Gastrocnemius medialis (tissue), 4 donors: ENCODE measurements around the gene MRAP2. TPM values are rescaled to one million over a fixed set of nuclear protein-coding genes. Genes with fewer than 3 reads are reported as not detected.

Source experiments
- ATAC-seq, 2 donors: fragments of 150-250 bp; one replicate each; pipeline ENCODE4 v1.9.1; 2016
- DNase-seq, 2 donors: peaks; one replicate each; pipeline ENCODE4 v3.0.0-alpha.2; 2019
- H3K27ac ChIP-seq, 4 donors: fragments of 200-600 bp; sonication (generic); 1 replicate in 1 of 4; 2 replicates in 3 of 4; pipeline ENCODE4 v1.5.1; 2016 to 2018; ENCODE audit warnings: mild to moderate bottlenecking in 2 of 4, moderate library complexity in 1 of 4
- H3K27me3 ChIP-seq, 3 donors: fragments of 200-600 bp; sonication (generic) in 2 of 3; 1 replicate in 1 of 3; 2 replicates in 2 of 3; pipeline versions ENCODE4 v1.5.1 to v1.6.0; 2016 to 2019; ENCODE audit warnings: mild to moderate bottlenecking in 1 of 3, moderate library complexity in 1 of 3
- H3K36me3 ChIP-seq, 2 donors: fragments of 200-600 bp; sonication (generic) in 1 of 2; one replicate each; pipeline ENCODE4 v1.5.1; 2017 to 2018
- H3K4me1 ChIP-seq, 2 donors: fragments of 200-600 bp; sonication (generic) in 1 of 2; one replicate each; pipeline ENCODE4 v1.5.1; 2016 to 2017; ENCODE audit warnings: mild to moderate bottlenecking in 2 of 2
- H3K4me3 ChIP-seq, 4 donors: fragments of 200-600 bp; sonication (generic) in 3 of 4; 1 replicate in 1 of 4; 2 replicates in 3 of 4; pipeline ENCODE4 v1.5.1; 2016 to 2019; ENCODE audit warnings: mild to moderate bottlenecking in 2 of 4
- H3K9me3 ChIP-seq, 3 donors: fragments of 200-600 bp; sonication (generic) in 2 of 3; 1 replicate in 1 of 3; 2 replicates in 2 of 3; pipeline ENCODE4 v1.5.1; 2016 to 2019
- POLR2A ChIP-seq, 2 donors: fragments of 450-650 bp; IDR thresholded peaks; one replicate each; pipeline ENCODE4 v1.6.1; 2017; ENCODE audit warnings: antibody characterized with exemption in 2 of 2, mild to moderate bottlenecking in 2 of 2, moderate library complexity in 2 of 2
- in situ Hi-C, 4 donors: fragments of 200-750 bp; cut with MboI; loops; one replicate each; pipeline versions ENCODE4 v1.15.0 to v1.8.0; 2017; ENCODE audit warnings: low sequenced_read_pairs in 4 of 4
- intact Hi-C: fragments of 100-400 bp; cut with DNase I; formaldehyde crosslinking; loops from one replicate; pipeline ENCODE4 v1.15.1; 2023; ENCODE audit warnings: low total_unique reads
- total RNA-seq, 4 donors: library from RNA; depleted of rRNA; stranded (reverse); fragments of >200 nt; gene quantifications; one replicate each; pipeline versions ENCODE4 v1.1.0 to v1.2.3, GENCODE V29; 2016
- TF ChIP-seq, protein P1 (sequence below), 5 experiments: fragments of 450-650 bp in 3 of 5; fragments of 200-600 bp in 2 of 5; sonication (generic) in 2 of 5; IDR thresholded peaks in 4 of 5; conservative IDR thresholded peaks in 1 of 5; 1 replicate in 4 of 5; 2 replicates in 1 of 5; pipeline ENCODE4 v1.5.1; 2016 to 2019; ENCODE audit warnings: antibody characterized with exemption in 5 of 5, mild to moderate bottlenecking in 3 of 5, moderate library complexity in 3 of 5

Gene MRAP2
- total RNA-seq, 4 donors from 2014 or later = 0.29 TPM; not detected in 3

DNA sequence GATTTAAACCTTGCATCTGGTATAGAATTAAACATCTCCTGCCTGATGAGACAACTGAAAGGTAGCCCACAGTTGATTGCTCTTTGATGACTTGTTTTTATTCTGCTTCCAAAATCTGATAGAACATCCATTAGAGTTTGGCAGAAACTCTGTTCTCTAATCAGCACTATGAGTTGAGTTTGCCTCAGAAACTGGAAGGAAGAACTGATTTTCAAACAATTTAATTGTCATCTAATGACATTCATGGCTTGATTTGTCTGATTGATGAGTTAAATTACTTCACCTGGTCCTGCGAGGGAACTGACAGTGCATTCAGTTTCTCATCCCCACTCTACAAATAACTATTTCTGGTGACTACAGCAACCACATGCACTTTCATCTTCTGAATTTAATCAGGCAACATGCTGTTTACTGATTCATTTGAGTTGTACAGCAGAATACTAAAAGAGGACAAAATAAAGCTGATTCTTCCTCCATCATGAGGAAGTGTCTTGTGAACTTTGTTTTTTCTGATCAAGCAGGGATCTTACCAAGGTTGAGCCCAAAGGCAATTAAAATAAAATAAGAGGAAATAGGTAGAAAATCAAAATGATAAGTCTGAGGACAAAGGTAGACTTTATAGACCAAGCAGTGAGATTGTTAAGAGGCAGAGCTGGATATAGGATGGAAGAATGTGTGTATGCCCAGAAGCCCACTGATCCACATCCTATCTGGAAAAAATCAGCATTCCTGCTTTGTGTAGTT, 15.7 kb upstream of the MRAP2 start:
- H3K4me1 ChIP-seq = no peaks in the 10 kb centered on the region
- no peak for TF ChIP-seq POLR2A (IDR thresholded peaks at IDR 0.05)
- TF ChIP-seq, protein P1, sequence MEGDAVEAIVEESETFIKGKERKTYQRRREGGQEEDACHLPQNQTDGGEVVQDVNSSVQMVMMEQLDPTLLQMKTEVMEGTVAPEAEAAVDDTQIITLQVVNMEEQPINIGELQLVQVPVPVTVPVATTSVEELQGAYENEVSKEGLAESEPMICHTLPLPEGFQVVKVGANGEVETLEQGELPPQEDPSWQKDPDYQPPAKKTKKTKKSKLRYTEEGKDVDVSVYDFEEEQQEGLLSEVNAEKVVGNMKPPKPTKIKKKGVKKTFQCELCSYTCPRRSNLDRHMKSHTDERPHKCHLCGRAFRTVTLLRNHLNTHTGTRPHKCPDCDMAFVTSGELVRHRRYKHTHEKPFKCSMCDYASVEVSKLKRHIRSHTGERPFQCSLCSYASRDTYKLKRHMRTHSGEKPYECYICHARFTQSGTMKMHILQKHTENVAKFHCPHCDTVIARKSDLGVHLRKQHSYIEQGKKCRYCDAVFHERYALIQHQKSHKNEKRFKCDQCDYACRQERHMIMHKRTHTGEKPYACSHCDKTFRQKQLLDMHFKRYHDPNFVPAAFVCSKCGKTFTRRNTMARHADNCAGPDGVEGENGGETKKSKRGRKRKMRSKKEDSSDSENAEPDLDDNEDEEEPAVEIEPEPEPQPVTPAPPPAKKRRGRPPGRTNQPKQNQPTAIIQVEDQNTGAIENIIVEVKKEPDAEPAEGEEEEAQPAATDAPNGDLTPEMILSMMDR (IDR thresholded peaks at IDR 0.05 in 4 of 5, conservative IDR thresholded peaks at IDR 0.05 in 1 of 5) = no peak
- no peak overlapping the region for H3K4me3 ChIP-seq
- H3K36me3 ChIP-seq = no peaks in the 10 kb centered on the region
- peaks cover 0 to 2% (median 0%) of the 10 kb centered on the region in 3 donors for H3K27me3 ChIP-seq
- H3K9me3 ChIP-seq = no peaks in the 10 kb centered on the region
- no peak for DNase-seq
- ATAC-seq = no peak
- in situ Hi-C loops = no loop called here
- H3K27ac ChIP-seq = no peak overlapping the region
- intact Hi-C loops = loop anchor here (10.0 kb wide), 1 partner anchor 467 kb away; no protein-coding TSS in a partner anchor

- peaks cover 0 to 2% (median 0%) of the 10 kb centered on the region in 3 donors for H3K27me3 ChIP-seq
- DNase-seq = no peak
- ATAC-seq = no peak
- no peak overlapping the region for H3K27ac ChIP-seq
- H3K36me3 ChIP-seq = no peaks in the 10 kb centered on the region
- H3K9me3 ChIP-seq = no peaks in the 10 kb centered on the region
- H3K4me3 ChIP-seq = no peak overlapping the region
- TF ChIP-seq, protein P1 (IDR thresholded peaks at IDR 0.05 in 4 of 5, conservative IDR thresholded peaks at IDR 0.05 in 1 of 5) = no peak
- no peak for TF ChIP-seq POLR2A (IDR thresholded peaks at IDR 0.05)
- in situ Hi-C loops (no loop called here), intact Hi-C loops (loop anchor here (10.0 kb wide), 1 partner anchor 466 kb away; no protein-coding TSS in a partner anchor)
- no peaks in the 10 kb centered on the region for H3K4me1 ChIP-seq
Observed at GRCh38 chr6:84018453-84019061, 15.0 kb upstream of the MRAP2 start.

DNA sequence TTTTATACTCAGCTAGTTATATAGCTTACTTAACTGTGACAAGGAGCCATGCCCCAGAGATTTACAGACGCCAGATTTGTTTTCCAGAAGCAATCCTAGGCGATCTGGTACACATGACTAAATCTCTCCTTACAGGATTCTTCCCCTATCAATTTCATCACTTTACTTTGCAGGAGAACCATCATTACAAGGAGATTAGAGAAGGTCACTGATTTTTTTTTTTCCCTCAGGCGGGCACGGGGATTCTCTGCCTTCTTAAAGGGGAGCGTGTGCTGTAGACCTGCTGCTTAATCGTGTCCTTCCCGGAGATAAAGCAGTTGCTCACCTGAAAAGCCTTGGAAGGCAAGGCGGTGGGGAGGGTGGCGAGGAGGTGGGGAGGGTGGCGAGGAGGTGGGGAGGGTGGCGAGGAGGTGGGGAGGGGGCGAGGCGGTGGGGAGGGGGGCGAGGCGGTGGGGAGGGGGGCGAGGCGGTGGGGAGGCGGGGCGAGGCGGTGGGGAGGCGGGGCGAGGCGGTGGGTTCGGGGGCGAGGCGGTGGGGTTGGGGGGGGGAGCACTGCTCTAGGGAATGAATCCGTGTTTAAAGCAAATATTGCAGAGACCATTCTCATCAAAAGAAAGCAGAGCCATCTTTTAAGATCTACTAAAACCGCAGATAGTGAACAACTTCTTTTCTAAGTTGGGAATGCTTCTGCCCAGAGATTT, 14.3 kb upstream of the MRAP2 start:
- no peak overlapping the region for H3K27ac ChIP-seq
- intact Hi-C loops (loop anchor here (10.0 kb wide), 1 partner anchor 466 kb away; no protein-coding TSS in a partner anchor), in situ Hi-C loops (no loop called here)
- no peaks in the 10 kb centered on the region for H3K36me3 ChIP-seq
- DNase-seq (no peak), ATAC-seq (no peak)
- no peaks in the 10 kb centered on the region for H3K4me1 ChIP-seq
- TF ChIP-seq, protein P1 (IDR thresholded peaks at IDR 0.05 in 4 of 5, conservative IDR thresholded peaks at IDR 0.05 in 1 of 5) = no peak
- no peak for TF ChIP-seq POLR2A (IDR thresholded peaks at IDR 0.05)
- H3K27me3 ChIP-seq = peaks cover 0 to 2% (median 0%) of the 10 kb centered on the region in 3 donors
- H3K4me3 ChIP-seq = no peak overlapping the region
- no peaks in the 10 kb centered on the region for H3K9me3 ChIP-seq

- ATAC-seq = no peak
- intact Hi-C loops (loop anchor here (10.0 kb wide), 1 partner anchor 465 kb away; no protein-coding TSS in a partner anchor), in situ Hi-C loops (no loop called here)
- TF ChIP-seq POLR2A (IDR thresholded peaks at IDR 0.05) = no peak
- TF ChIP-seq, protein P1 (IDR thresholded peaks at IDR 0.05 in 4 of 5, conservative IDR thresholded peaks at IDR 0.05 in 1 of 5) = no peak
- no peak for DNase-seq
- no peak overlapping the region for H3K4me3 ChIP-seq
- H3K4me1 ChIP-seq = no peaks in the 10 kb centered on the region
- H3K27me3 ChIP-seq = peaks cover 0 to 2% (median 0%) of the 10 kb centered on the region in 3 donors
- no peak overlapping the region for H3K27ac ChIP-seq
- no peaks in the 10 kb centered on the region for H3K9me3 ChIP-seq
- H3K36me3 ChIP-seq = no peaks in the 10 kb centered on the region
Observed at GRCh38 chr6:84019842-84020211, 13.7 kb upstream of the MRAP2 start.
